Colonic mucosa (tissue), 4 donors: ENCODE data around the gene PDPK1. TPM values are rescaled to one million over a fixed set of nuclear protein-coding genes. Genes with fewer than 3 reads are reported as not detected.
A peak's percentile ranks its signal among the peaks of the same experiment; 100 is the strongest.
"Not testable (repeated sequence)": the region's sequence is repeated elsewhere in the genome, so short reads cannot be mapped to it uniquely, and the experiment has no call there.

Experiments used
- DNase-seq: peaks from one replicate; pipeline ENCODE4 v3.0.0-alpha.2; 2020
- H3K27ac ChIP-seq: fragments of 200-600 bp; one replicate; pipeline ENCODE4 v1.8.0; 2021
- H3K27me3 ChIP-seq: fragments of 200-600 bp; one replicate; pipeline ENCODE4 v1.8.0; 2021
- H3K36me3 ChIP-seq: fragments of 200-600 bp; one replicate; pipeline ENCODE4 v1.8.0; 2021
- H3K4me1 ChIP-seq: fragments of 200-600 bp; one replicate; pipeline ENCODE4 v1.8.0; 2021; ENCODE audit warnings: mild to moderate bottlenecking
- H3K4me3 ChIP-seq: fragments of 200-600 bp; one replicate; pipeline ENCODE4 v1.8.0; 2021
- H3K9ac ChIP-seq, 2 donors: one replicate each; pipeline ENCODE4 v1.7.0; 2013; ENCODE audit warnings: control low read depth in 2 of 2, low read depth in 2 of 2, low read length in 2 of 2
- H3K9me3 ChIP-seq: fragments of 200-600 bp; one replicate; pipeline ENCODE4 v1.8.0; 2021
- CTCF ChIP-seq: fragments of 200-600 bp; IDR thresholded peaks from one replicate; pipeline ENCODE4 v1.8.0; 2022; ENCODE audit warnings: antibody characterized with exemption, mild to moderate bottlenecking
- intact Hi-C: fragments of 100-400 bp; cut with DNase I; formaldehyde crosslinking; loops from one replicate; pipeline ENCODE4 v1.14.1; 2022
- total RNA-seq, 2 donors: library from RNA; stranded (reverse); fragmentation: NEBNext Ultra II Directional in 1 of 2; extraction: Animal tissue kit (Norgen Biotek cat#: 25700) in 1 of 2; gene quantifications; one replicate each; pipeline ENCODE4 v1.2.1, GENCODE V29; 2021
- donor health status: healthy.
- donor health status: DM: no; HTN: no; CAD: no.
- donor health status: DM: no; HTN: no; CAD: no.

The PDPK1 gene
- total RNA-seq, 2 donors from 2014 or later, result 60.4 to 71.5 TPM

GRCh38 chr16:2531371-2531695 is 6.5 kb upstream of the PDPK1 start, which contains the start of gene CEMP1:
Gene CEMP1 (minus strand): TSS chr16:2531408. CDS start chr16:2531073, 335 bp downstream.
- H3K36me3 ChIP-seq, result peaks cover 4% of the 10 kb centered on the region
- DNase-seq, result no peak
- no peaks in the 10 kb centered on the region for H3K27me3 ChIP-seq
- intact Hi-C loops, result no loop called here
- H3K9ac ChIP-seq, result peak within 1 kb of the TSS; percentile 92 to 99
- no peak for TF ChIP-seq CTCF
- H3K9me3 ChIP-seq, result no peaks in the 10 kb centered on the region
- H3K27ac ChIP-seq, result peak within 1 kb of the TSS; percentile 91
- peaks cover 3% of the 10 kb centered on the region for H3K4me1 ChIP-seq
- H3K4me3 ChIP-seq, result peak within 1 kb of the TSS; percentile 39

- intact Hi-C loops, result no loop called here
- no peaks in the 10 kb centered on the region for H3K27me3 ChIP-seq
- H3K9ac ChIP-seq, result peak overlapping the region; percentile 92 to 99
- TF ChIP-seq CTCF, result no peak
- DNase-seq, result peak; percentile 98
- H3K9me3 ChIP-seq, result no peaks in the 10 kb centered on the region
- peaks cover 4% of the 10 kb centered on the region for H3K36me3 ChIP-seq
- peak overlapping the region; percentile 91 for H3K27ac ChIP-seq
- H3K4me3 ChIP-seq, result peak overlapping the region; percentile 39
- peaks cover 7% of the 10 kb centered on the region for H3K4me1 ChIP-seq
Measured at GRCh38 chr16:2531696-2532493, 5.9 kb upstream of the PDPK1 start.

GRCh38 chr16:2532494-2533141 is 5.2 kb upstream of the PDPK1 start:
- no peak for TF ChIP-seq CTCF
- peak; percentile 87 for DNase-seq
- intact Hi-C loops, result no loop called here
- Histone ChIP-seq H3K9me3 (no peaks in the 10 kb centered on the region), H3K27me3 (no peaks in the 10 kb centered on the region), H3K9ac (peak overlapping the region; percentile 92 to 99), H3K4me1 (peaks cover 10% of the 10 kb centered on the region), H3K27ac (peak overlapping the region; percentile 91), H3K36me3 (peaks cover 4% of the 10 kb centered on the region), H3K4me3 (peak overlapping the region; percentile 39)

GRCh38 chr16:2533142-2533755 is 4.6 kb upstream of the PDPK1 start:
- intact Hi-C loops, H3K36me3 ChIP-seq, H3K4me1 ChIP-seq, H3K9me3 ChIP-seq, DNase-seq, H3K27me3 ChIP-seq: not testable (repeated sequence)
- Histone ChIP-seq H3K9ac (peak overlapping the region; percentile 92 to 99), H3K4me3 (peak overlapping the region; percentile 39), H3K27ac (peak overlapping the region; percentile 91)

- Histone ChIP-seq H3K36me3 (no peaks in the 10 kb centered on the region), H3K9me3 (no peaks in the 10 kb centered on the region), H3K4me1 (peaks cover 10% of the 10 kb centered on the region), H3K27ac (no peak overlapping the region), H3K4me3 (no peak overlapping the region), H3K27me3 (no peaks in the 10 kb centered on the region), H3K9ac (no peak overlapping the region)
- no peak for DNase-seq
- no peak for TF ChIP-seq CTCF
- intact Hi-C loops, result no loop called here
Measured at GRCh38 chr16:2533912-2534311, 3.9 kb upstream of the PDPK1 start.

GRCh38 chr16:2534335-2534734 is 3.5 kb upstream of the PDPK1 start:
- H3K4me3 ChIP-seq, H3K9me3 ChIP-seq, intact Hi-C loops, H3K27me3 ChIP-seq, H3K36me3 ChIP-seq, H3K27ac ChIP-seq, DNase-seq, H3K9ac ChIP-seq: not testable (repeated sequence)
- H3K4me1 ChIP-seq, result peaks cover 14% of the 10 kb centered on the region
